Activated naive CD4-positive, alpha-beta T cell (primary cell): ENCODE data around the gene IKZF3.
"Not testable (repeated sequence)": the region's sequence is repeated elsewhere in the genome, so short reads cannot be mapped to it uniquely, and the experiment has no call there.

Experiments
- DNase-seq, 4 experiments: peaks; one replicate each; lab custom pipeline; 2025; lab: John Stamatoyannopoulos, UW

IKZF3 gene

DNA sequence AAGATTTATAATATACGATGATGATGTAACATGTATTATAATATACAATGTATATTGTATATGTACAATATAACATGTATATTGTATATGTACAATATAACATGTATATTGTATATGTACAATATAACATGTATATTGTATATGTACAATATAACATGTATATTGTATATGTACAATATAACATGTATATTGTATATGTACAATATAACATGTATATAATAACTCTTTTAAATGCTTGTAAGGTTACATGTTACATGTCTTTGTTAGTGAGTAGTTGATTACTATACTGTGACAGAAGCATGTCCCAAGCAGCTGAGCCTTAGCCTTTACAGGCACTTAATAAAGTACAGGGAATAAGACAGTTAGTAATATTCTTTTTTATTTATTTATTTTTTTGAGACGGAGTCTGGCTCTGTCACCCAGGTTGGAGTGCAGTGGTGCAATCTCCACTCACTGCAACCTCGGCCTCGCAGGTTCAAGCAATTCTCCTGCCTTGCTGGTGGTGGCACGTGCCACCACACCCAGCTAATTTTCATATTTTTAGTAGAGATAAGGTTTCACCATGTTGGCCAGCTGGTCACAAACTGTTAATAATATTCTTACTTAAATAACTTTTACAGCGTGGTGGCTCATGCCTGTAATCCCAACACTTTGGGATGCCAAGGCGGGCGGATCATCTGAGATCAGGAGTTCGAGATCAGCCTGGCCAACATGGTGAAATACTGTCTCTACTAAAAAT lies 8.0 kb downstream of the IKZF3 start:
- not testable (repeated sequence) for DNase-seq

DNA sequence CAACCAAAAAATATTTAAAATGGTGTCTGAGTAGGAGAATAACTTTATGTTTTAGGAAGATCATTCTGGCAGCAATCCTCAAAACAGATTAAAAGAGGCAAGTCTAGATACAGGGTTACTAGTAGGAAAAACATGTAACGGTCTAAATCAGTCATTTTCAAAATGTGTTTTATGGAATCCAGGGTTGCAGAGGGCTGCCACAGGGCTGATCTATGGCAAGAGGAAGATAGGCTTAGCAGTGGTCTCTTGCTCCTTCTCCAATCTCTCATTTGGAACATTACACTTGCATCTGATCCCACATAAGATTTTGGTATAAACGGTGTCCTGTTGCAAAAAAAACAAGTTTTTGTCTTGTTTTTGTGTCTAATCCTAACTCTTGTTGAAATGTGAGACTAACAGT lies 9.2 kb downstream of the IKZF3 start:
- no peak for DNase-seq

DNA sequence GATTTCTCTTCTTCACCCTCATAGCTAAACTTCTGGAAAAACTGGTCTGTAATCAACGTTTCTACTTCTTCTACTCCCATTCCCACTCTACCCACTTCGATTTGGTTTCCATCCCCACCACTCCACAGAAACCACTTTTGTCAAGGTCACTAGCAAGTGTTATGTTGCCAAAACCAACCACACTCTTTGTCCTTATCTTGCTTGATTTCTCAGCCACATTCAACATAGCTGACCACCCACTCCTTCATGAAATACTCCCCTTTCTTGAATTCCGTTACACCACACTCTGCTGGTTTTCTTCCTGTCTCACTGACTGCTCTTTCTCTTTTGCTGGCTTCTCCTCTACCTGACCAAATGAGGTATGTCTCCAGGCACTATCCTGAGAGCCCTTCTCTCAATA lies 11.9 kb downstream of the IKZF3 start:
- no peak for DNase-seq

DNA sequence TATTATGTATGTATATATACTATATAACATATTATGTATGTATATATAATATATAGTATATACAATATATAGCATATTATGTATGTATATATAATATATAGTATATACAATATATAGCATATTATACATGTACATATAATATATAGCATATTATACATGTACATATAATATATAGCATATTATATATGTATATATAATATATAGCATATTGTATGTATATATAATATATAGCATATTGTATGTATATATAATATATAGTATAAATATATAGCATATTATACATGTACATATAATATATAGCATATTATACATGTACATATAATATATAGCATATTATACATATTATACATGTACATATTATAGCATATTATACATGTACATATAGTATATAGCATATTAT lies 13.9 kb downstream of the IKZF3 start:
- DNase-seq, result not testable (repeated sequence)

DNA sequence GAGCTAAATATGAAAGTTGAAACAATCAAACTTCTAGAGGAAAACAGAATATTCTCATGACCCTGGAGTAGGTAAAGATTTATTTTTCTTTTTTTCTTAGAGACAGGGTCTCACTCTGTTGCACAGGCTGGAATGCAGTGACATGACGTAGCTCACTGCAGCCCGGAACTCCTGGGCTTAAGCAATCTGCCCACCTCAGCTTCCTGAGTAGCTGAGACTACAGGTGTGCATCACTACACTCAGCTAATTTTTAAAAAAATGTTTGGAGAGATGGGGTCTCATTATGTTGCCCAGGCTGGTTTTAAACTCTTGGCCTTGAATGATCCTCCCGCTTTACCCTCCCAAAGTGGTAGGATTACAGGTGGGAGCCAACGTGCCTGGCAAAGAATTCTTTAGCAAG lies 15.5 kb downstream of the IKZF3 start:
- no peak for DNase-seq

DNA sequence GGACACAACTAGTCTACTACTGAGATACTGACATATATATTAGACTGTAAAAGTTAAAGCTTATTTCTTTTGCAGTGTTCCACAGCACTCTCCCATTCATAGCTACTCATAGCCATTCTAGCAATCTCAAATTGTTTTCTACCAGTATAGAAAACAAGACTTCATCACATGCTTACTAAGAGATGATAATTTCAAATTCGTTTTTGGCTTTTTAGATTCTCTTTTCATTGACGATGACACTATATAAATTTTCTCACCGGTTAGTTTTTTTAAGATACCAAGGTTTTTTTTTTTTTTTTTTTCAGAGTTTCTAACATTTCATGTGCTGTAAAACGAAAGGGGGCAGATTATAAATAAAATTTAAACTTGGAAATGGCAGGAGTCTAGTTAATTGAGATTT lies 17.9 kb downstream of the IKZF3 start:
- no peak for DNase-seq

DNA sequence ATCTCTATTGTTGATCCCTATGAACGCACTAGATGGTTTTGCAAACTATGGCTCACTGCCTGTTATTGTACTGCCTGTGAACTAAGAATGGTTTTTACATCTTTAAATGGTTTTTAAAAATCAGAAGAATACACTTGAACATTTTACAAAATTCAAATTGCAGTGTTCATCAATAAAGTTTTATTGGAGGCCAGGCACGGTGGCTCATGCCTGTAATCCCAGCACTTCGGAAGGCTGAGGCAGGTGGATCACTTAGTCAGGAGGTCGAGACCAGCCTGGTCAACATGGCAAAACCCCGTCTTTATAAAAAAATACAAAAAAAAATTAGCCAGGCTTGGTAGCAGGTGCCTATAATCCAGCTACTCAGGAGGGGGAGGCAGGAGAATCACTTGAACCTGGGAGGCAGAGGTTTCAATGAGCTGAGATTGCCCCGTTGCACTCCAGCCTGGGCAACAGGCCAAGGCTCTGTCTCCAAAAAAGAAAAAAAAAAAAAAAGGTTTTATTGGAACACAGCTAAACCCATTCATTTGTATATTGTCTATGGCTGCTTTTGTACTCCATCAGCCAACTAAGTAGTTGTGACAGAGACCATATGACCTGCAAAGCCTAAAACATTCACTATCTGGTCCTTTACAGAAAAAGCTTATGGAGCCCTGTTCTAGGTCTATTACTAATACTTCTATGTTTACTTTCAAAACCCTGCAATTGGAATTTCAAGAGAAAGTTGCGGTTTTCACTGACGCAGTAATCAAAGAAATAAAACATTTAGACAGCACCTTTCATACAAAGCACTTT lies 18.9 kb downstream of the IKZF3 start:
- no peak for DNase-seq

DNA sequence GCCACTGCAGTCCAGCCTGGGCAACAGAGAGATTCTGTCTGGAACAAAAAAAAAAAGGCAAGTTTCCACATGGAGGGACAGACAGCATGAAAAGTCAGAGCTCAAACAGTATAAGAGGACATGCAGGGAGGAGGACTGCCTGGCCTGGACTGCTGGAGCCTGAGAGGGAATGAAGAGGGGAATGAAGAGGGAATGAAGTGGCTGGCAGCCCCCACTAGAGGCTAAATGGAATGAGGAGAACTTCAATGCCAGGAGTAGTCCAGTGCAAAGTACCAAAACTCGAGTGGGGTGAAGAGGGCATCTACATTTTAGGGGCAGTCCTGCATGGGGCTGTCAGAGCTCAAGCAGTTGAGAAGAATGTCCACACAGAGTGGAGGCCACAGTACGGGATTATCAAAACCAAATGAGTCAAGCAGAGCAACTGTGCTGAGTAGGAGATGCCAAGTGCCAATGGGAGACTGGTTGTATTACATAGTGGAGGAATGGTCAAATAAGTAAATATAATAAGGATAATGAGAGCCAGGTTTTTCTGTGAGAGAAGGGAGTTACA lies 22.9 kb downstream of the IKZF3 start:
- DNase-seq, result no peak

DNA sequence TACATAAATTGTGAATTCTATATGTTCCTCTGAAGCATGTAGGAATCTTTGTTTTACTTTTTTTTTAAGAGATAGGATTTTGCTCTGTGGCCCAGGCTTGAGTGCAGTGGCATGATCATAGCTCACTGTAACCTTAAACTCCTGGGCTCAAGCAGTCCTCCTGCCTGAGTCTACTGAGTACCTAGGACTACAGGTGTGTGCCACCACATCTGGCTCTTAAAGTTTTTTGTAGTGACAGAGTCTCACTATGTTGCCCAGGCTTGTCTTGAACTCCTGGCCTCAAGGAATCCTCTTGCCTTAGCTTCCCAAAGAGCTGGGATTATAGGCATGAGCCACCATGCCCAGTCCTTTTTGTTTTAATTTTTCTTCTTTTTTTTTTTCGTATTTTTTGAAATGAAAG lies 25.3 kb downstream of the IKZF3 start:
- no peak for DNase-seq

DNA sequence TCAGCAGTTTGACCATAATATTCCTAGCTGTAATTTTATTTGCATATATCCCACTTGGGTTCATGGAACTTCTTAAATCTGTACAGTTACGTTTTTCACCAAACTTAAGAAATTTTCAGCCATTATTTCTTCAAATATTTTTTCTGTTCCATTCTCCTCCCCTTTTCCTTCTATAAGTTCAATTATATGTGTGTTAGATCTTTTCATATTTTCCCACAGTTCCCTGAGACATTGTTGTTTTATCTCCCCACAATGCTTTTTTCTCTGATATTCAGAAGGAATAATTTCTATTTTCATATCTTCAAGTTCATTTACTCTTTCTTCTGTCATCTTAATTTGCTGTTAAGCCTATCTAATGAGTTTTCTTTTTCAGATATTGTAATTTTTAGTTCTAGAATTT lies 26.1 kb downstream of the IKZF3 start:
- no peak for DNase-seq

DNA sequence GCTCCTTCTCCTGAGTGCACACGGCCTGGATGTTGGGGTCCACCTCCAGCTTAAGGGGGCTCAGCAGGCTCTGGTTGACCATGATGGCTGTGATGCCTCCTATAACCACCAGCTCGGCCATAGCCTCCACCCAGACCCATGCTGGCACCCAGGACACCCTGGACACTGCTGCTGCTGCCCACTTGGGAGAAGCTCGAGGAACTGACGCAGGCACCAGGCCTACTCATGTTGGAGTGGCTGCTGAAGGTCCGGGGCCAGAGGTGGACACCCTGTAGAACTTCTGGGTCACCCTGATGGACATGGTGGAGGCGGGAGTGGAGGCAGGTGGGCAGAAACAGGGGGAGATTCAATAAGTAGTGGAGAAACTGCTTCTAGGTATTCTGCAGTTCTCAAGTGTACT lies 28.0 kb downstream of the IKZF3 start:
- no peak for DNase-seq

DNA sequence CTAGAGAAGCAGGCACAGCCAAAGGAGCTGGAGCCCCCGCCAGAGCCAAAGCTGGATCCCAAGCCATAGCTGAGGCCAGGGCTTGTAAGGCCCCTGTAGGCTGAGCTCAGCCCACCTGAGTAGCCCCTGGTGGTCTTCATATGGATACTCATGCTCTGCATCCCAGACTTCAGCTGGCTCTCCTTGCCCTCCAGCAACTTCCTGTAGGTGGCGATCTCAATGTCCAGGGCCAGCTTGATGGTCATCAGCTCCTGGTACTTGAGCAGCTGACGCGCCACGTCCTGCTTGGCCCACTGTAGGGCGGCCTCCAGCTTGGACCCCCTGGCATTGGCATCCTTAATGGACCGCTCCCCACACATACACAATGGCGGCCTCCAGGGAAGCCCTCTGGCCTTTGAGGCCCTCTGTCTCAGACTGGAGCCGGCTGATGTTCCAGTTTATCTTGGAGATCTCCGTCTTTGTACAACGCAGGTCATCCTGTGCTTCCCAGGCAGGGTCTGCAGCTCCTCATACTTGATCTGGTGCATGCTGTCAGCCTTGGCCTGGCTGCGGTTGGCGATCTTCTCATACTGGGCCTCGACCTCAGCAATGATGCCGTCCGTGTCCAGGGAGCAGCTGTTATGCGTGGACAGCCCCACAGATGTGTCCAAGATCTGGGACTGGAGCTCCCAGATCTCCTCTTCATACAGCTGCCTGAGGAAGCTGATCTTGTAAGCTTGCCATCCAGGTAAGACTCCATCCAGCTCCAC lies 28.9 kb downstream of the IKZF3 start:
- DNase-seq, result no peak

DNA sequence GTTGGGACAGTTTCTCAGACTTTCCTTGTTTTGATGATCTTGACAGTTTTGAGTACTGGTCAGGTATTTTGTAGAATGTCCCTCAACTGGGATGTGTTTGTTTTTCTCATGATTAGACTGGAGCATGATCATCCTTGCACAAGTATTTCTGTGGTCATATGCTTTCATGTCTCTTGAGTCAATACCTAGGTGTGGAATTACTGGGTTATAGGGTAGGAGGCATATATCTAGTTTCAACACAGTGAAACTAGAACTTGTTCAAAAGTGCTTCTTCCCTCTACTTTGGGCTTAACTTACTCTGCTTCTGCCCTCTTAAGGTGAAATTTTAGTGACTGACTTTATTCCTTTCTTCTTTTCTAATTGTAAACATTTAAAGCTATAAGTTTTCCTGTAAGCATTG lies 30.1 kb downstream of the IKZF3 start:
- DNase-seq, result no peak

DNA sequence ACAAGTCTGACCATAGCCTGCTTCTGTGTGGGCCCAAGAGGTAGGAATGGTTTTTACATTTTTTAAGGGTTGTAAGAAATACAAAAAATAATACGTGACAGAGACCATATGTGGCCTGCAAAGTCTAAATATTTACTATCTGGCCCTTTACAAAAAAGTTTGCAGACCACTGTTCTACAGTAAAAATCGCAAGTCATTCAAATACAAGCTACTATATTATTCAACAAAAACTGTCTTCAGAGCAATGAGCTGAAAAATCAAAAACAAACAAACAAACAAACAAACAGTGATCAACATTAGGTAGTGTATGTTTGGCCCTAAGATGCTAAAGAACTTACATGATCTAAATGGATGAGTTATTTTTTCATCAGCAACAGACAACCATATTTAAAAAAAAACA lies 32.5 kb downstream of the IKZF3 start:
- DNase-seq, result no peak

DNA sequence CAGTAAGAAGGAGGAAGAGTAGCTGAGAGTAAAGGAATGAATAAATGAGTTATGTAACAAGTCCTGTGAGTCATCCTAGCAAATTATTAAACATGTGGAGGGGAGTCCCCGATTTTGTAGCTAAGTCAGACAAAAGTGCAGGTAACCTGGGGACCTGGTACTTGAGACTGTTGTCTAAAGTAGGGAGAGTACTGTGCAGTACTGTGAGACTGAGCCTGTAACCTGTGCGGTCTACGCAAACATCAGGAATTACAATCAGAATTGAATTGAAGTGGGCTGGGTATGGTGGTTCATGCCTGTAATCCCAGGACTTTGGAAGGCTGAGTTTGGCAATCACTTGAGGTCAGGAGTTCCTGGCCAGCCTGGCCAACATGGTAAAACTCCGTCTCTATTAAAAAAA lies 35.7 kb downstream of the IKZF3 start:
- DNase-seq, result no peak

DNA sequence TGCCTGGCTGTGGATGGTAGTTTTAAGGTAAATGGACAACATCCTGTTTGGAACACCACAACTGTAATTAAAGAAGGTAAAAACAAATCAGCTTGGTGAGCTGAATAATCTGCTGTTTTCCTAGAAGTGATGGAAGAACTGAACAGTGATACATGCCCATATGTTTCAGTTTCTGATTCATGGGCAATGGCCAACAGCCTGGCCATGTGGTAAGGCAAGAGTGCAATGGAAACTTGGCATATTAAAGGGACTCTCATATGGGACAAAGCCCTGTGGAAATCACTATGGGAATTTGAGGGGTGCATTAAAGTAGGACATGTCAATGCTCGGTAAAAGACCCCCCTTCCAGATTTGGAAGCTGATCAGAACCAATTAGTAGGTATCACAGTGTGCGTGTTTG lies 37.8 kb downstream of the IKZF3 start:
- no peak for DNase-seq

DNA sequence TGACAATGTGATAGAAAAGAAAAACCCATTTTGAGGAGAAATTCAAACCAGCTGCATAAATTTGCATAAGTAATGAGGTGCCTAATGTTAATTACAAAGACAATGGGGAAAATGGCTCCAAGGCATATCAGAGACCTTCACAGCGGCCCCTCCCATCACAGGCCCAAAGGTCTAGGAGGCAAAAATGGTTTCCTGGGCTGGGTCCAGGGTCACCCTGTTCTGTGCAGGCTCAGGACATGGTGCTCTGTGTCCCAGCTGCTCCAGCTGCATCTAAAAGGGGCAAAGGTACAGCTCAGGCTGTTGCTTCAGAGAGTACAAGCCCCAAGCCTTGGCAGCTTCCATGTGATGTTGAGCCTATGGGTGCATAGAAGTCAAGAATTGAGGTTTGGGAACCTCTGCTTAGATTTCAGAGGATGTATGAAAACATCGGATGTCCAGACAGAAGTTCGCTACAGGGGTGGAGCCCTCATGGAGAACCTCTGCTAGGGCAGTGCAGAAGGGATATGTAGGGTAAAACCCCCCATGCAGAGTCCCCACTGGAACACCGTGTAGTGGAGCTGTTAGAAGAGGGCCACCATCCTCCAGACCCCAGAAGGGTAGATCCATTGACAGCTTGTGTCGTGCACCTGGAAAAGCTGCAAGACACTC lies 40.6 kb downstream of the IKZF3 start:
- DNase-seq, result no peak

DNA sequence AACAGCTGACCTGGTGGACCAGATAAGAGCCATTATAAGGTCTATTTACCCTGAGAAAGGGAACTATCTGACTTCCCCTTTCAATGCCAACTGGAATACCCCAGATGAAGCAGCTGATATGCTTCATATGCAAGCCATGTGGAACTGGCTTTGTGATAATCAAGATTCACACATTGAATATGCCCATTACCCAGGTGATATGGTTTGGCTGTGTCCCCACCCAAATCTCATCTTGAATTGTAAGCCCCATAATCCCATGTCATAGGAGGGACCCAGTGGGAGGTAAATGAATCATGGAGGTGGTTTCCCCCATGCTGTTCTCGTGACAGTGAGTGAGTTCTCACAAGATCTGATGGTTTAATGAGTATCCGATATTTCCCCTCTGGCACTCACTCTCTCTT lies 42.1 kb downstream of the IKZF3 start:
- no peak for DNase-seq

DNA sequence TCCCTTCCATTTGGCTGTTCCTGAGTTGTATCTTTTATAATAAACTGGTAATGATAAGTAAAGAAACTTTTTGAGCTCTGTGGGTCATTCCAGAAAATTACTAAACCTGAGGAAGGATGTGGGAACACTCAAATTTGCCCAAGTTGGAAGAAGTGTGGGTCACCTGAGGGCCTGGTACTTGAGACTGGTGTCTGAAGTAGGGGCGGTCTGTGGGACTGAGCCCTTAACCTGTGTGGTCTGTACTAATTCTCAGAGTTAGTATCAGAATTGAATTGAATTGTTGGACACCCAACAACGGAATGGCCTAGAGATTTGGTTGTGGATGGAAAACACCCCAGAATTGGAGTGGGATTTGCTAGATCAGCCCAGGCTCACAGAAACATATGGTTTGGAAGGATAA lies 43.1 kb downstream of the IKZF3 start:
- DNase-seq, result no peak

DNA sequence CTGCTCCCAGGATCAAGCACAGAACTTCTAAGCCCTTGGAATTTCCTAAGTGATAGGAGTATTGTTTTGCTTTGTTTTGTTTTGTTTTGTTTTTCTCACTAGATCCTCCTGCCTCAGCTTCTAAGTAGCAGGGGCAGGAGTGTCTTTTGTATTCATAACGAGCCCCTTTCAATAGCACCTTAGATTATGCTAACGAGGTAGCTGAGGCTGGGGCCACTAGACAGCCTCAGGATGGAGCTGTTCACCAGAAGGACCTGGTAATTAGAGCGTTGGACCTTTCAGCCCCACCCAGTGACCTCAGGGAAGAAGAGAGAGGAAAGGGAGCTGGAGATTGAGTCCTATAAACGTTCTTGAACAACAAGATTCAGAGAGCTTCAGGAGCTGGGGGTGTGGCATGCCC lies 43.6 kb downstream of the IKZF3 start:
- no peak for DNase-seq

DNA sequence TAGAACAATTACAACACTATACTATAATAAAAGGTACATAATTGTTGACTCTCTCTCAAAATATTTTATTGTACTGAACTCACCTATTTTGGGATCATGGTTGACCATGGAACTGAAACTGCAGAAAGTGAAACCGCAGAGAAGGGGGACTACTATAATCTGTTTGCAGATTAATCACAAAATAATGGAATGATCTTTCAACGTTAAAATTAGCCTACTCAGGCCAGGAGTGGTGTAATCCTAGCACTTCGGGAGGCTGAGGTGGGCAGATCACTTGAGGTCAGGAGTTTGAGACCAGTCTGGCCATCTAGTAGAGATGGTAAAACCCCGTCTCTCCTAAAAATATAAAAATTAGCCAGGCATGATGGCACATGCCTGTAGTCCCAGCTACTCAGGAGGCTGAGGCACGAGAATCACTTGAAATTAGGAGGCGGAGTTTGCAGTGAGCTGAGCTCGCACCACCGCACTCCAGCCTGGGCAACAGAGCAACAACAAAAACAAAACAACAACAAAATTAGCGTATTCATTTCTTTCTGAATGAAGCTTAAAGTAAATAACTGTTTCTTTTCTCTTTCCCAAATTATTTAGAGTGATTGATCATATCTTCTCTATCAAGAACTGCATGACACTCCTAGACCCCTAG lies 45.6 kb downstream of the IKZF3 start:
- no peak for DNase-seq

DNA sequence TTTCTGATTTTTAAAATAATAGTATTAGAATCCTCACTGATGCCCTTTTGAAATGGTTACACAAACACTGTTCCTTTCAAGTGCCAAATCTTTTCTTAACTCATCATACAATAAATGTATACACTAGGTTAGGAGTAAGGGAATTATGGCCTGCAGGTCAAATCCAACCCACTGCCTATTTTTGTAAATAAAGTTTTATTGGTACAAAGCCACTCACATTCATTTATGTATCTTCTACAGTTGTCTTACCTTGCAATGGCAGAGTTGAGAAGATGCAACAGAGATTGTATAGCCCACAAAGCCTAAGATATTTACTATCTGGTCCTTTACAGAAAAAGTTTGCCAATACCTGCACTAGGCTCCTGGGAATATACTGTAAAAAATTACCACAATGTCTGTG lies 47.8 kb downstream of the IKZF3 start:
- no peak for DNase-seq
